A549 (cell line): Measurements from ENCODE around the gene MS4A18.

ENCODE experiments used
- CHD2 ChIP-seq: fragments of 150-350 bp; IDR thresholded peaks from 2 replicates; pipeline ENCODE4 v1.6.1; 2014; ENCODE audit warnings: low read length; ENCODE audit not compliant: partially characterized antibody
- CTCF ChIP-seq: fragments of >200 bp; sonication (Bioruptor Twin); formaldehyde crosslinking; IDR thresholded peaks from 3 replicates; pipeline ENCODE4 v1.5.1; 2016
- MYC ChIP-seq: IDR thresholded peaks from 2 replicates; pipeline ENCODE4 v1.6.1; 2012; ENCODE audit warnings: mild to moderate bottlenecking, inconsistent platforms, low read length, improper control_type of control experiment, borderline replicate concordance
- RFX5 ChIP-seq: fragments of 450-650 bp; IDR thresholded peaks from 2 replicates; pipeline ENCODE4 v1.7.1; 2014; ENCODE audit warnings: antibody characterized with exemption, mild to moderate bottlenecking, moderate library complexity

DNA sequence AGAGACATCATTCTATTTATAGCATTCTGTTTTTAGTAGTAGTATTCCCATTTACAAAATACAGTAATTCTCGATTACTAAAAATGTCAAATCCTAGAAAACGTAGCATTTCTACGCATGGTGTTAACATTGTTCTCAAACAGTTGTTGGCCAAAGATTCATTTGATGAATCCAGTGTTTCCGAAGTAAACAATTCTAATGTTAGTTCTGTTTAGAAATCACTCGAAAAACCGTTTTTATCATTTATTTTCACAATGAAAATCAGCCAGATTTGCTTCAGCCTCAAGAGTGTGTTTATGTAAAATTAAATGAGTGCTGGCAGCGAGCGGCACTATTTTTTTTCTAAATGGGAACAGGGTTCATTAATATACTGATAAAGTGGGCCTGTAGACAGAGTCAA, 7.1 kb downstream of the MS4A18 start:
- TF ChIP-seq MYC: no peak
- TF ChIP-seq RFX5: no peak
- TF ChIP-seq CTCF: no peak
- TF ChIP-seq CHD2: no peak
